Erythroblast (primary cell): ENCODE measurements around the gene HOXC4.
"Not testable (repeated sequence)": the region's sequence is repeated elsewhere in the genome, so short reads cannot be mapped to it uniquely, and the experiment has no call there.

Experiments used
- GATA1 ChIP-seq: IDR thresholded peaks from 2 replicates; pipeline ENCODE4 v1.6.1; 2011; ENCODE audit warnings: low read depth, mild to moderate bottlenecking, control low read depth, low read length, moderate library complexity
- POLR2A ChIP-seq: IDR thresholded peaks from 2 replicates; pipeline ENCODE4 v1.6.1; 2011; ENCODE audit warnings: mild to moderate bottlenecking, low read length

GRCh38 chr12:54088011-54088410 is 34.4 kb downstream of the HOXC4 start:
- TF ChIP-seq POLR2A, GATA1: not testable (repeated sequence)
